ENCODE data around the gene ELMO1. TPM values are rescaled to one million over a fixed set of nuclear protein-coding genes. Genes with fewer than 3 reads are reported as not detected.

The ELMO1 gene
- total and polyA plus RNA-seq, 10 of the 15 experiments (the other 5 are each of a cell fraction or from before 2014, with no cell fraction given) = 22.6 to 85.9 (median 56.6) TPM

GRCh38 chr7:37027557-37028341 lies 420.9 kb downstream of the ELMO1 start:
- H3K4me3 ChIP-seq = no peak overlapping the region
- no peaks in the 10 kb centered on the region for H3K79me2 ChIP-seq (ENCODE audit: control insufficient read depth, insufficient read depth, low read length)
- H3K36me3 ChIP-seq (ENCODE audit: control insufficient read depth in 2 of 2, insufficient read depth in 2 of 2, low read length in 1 of 2) = no peaks in the 10 kb centered on the region; a peak in 1 of 4 replicates
- H4K20me1 ChIP-seq (ENCODE audit: control insufficient read depth, insufficient read depth) = no peaks in the 10 kb centered on the region
- ChIA-PET SMC1A (ENCODE audit: uncharacterized antibody, unreplicated experiment) (interaction anchor here (0.9 to 6.0 kb wide), 18 partner anchors 9 to 540 kb away, joined by 3 to 43 read pairs (median 5); no protein-coding TSS in a partner anchor), CTCF (interaction anchor here (0.7 to 4.0 kb wide), 10 partner anchors 9 to 172 kb away, joined by 3 to 64 read pairs (median 9); no protein-coding TSS in a partner anchor), RAD21 (ENCODE audit: unreplicated experiment) (interaction anchor here (1.0 to 4.2 kb wide), 12 partner anchors 9 to 171 kb away, joined by 3 to 85 read pairs (median 4); no protein-coding TSS in a partner anchor), POLR2A (interaction anchor here (1.1 to 1.5 kb wide), 2 partner anchors 9 to 154 kb away, joined by 3 to 7 read pairs; no protein-coding TSS in a partner anchor)
- H3K4me1 ChIP-seq (ENCODE audit: control insufficient read depth, insufficient read depth, low read length) = no peaks in the 10 kb centered on the region
- in situ Hi-C loops (cut with MboI) (no loop called here), intact Hi-C loops (cut with micrococcal nuclease; ENCODE audit: unreplicated experiment) (no loop called here)
- TF ChIP-seq RAD21 (IDR thresholded peaks at IDR 0.05; ENCODE audit: insufficient read depth, low read depth, low read length) (peak; percentile 51; the same call in 1 of the 2 replicates), SREBF2 (IDR thresholded peaks at IDR 0.05; ENCODE audit: low read length) (no peak), CTCF (IDR thresholded peaks at IDR 0.05 in 2 of 3, conservative IDR thresholded peaks at IDR 0.05 in 1 of 3; ENCODE audit: control insufficient read depth in 2 of 3, extremely low read depth in 1 of 3, insufficient read depth in 1 of 3, low read depth in 3 of 3, low read length in 3 of 3) (peak in 1 of 3 experiments; percentile 29; a peak in 2 of 6 replicates), RELA (IDR thresholded peaks at IDR 0.05; ENCODE audit: borderline replicate concordance, partially characterized antibody) (no peak)
- 92% methylated on average over 6 of the region's 6 CpGs for WGBS (ENCODE audit: insufficient coverage, insufficient replicate concordance, low lambda C conversion rate, missing lambda C conversion rate)
- no peak overlapping the region for H3K9ac ChIP-seq (ENCODE audit: control insufficient read depth, insufficient read depth, low read length)
- no peak overlapping the region for H2AFZ ChIP-seq (ENCODE audit: control insufficient read depth, low read depth, low read length)
- no peak for ATAC-seq
- no peak overlapping the region for H3K27ac ChIP-seq (ENCODE audit: control insufficient read depth, insufficient read depth)
- no peak for FAIRE-seq
- H3K27me3 ChIP-seq (replicated peaks in 1 of 2; ENCODE audit: control insufficient read depth in 2 of 2, insufficient read depth in 2 of 2, low read length in 1 of 2) = no peaks in the 10 kb centered on the region
- H3K4me2 ChIP-seq (ENCODE audit: control insufficient read depth, insufficient read depth) = no peak overlapping the region
- DNase-seq (ENCODE audit: low read depth, low spot score) = no peak
- H3K9me3 ChIP-seq (replicated peaks; ENCODE audit: control insufficient read depth, insufficient read depth, low read length) = no peaks in the 10 kb centered on the region
- no TSS peak for BruUV-seq (replicated peaks)

Data from GM12878 (cell line).